AG09309 (cell line): Measurements from ENCODE around the gene NAPEPLD.
"Not testable (repeated sequence)": the region's sequence is repeated elsewhere in the genome, so short reads cannot be mapped to it uniquely, and the experiment has no call there.

Source experiments
- DNase-seq: peaks from one replicate; pipeline ENCODE4 v3.0.0-alpha.2; 2010; ENCODE audit warnings: low read depth
- H3K4me3 ChIP-seq: 2 replicates; pipeline ENCODE4 v1.5.1; 2011; ENCODE audit warnings: mild to moderate bottlenecking, low read depth, low read length, moderate library complexity; ENCODE audit not compliant: control insufficient read depth
- CTCF ChIP-seq: IDR thresholded peaks from 2 replicates; pipeline ENCODE4 v1.5.1; 2011; ENCODE audit warnings: mild to moderate bottlenecking, low read depth, low read length, inconsistent platforms; ENCODE audit not compliant: insufficient read depth, control insufficient read depth; ENCODE audit errors: missing control alignments

NAPEPLD gene

GRCh38 chr7:103093429-103093828 is 55.5 kb downstream of the NAPEPLD start:
- DNase-seq = no peak
- H3K4me3 ChIP-seq = no peak overlapping the region
- TF ChIP-seq CTCF = no peak

GRCh38 chr7:103092321-103092720 is 56.6 kb downstream of the NAPEPLD start:
- not testable (repeated sequence) for DNase-seq, H3K4me3 ChIP-seq

GRCh38 chr7:103083210-103083609 is 65.7 kb downstream of the NAPEPLD start:
- DNase-seq = no peak
- no peak overlapping the region for H3K4me3 ChIP-seq
- no peak for TF ChIP-seq CTCF

GRCh38 chr7:103082497-103082896 is 66.4 kb downstream of the NAPEPLD start:
- TF ChIP-seq CTCF = no peak
- no peak overlapping the region for H3K4me3 ChIP-seq

GRCh38 chr7:103080923-103081322 is 68.0 kb downstream of the NAPEPLD start:
- no peak overlapping the region for H3K4me3 ChIP-seq
- DNase-seq = no peak
- no peak for TF ChIP-seq CTCF

More at GRCh38 chr7:103082497-103082896, 66.4 kb downstream of the NAPEPLD start:
- no peak for DNase-seq

GRCh38 chr7:103079836-103080235 is 69.1 kb downstream of the NAPEPLD start:
- no peak overlapping the region for H3K4me3 ChIP-seq
- no peak for TF ChIP-seq CTCF
- DNase-seq = no peak

- not testable (repeated sequence) for DNase-seq, H3K4me3 ChIP-seq
Observed at GRCh38 chr7:103078226-103078625, 70.7 kb downstream of the NAPEPLD start.

GRCh38 chr7:103077318-103077717 is 71.6 kb downstream of the NAPEPLD start:
- H3K4me3 ChIP-seq = no peak overlapping the region
- no peak for TF ChIP-seq CTCF
- no peak for DNase-seq
